GM12875 (cell line): Measurements from ENCODE around the gene RIPOR3.

Experiments
- H3K4me3 ChIP-seq: one replicate; pipeline ENCODE4 v1.5.1; 2011; ENCODE audit warnings: low read depth, low read length, control low read depth
- CTCF ChIP-seq: IDR thresholded peaks from 2 replicates; pipeline ENCODE4 v1.5.1; 2011; ENCODE audit warnings: low read depth, mild to moderate bottlenecking, control low read depth, inconsistent platforms, low read length, moderate library complexity, borderline replicate concordance; ENCODE audit not compliant: insufficient read depth

The RIPOR3 gene

DNA sequence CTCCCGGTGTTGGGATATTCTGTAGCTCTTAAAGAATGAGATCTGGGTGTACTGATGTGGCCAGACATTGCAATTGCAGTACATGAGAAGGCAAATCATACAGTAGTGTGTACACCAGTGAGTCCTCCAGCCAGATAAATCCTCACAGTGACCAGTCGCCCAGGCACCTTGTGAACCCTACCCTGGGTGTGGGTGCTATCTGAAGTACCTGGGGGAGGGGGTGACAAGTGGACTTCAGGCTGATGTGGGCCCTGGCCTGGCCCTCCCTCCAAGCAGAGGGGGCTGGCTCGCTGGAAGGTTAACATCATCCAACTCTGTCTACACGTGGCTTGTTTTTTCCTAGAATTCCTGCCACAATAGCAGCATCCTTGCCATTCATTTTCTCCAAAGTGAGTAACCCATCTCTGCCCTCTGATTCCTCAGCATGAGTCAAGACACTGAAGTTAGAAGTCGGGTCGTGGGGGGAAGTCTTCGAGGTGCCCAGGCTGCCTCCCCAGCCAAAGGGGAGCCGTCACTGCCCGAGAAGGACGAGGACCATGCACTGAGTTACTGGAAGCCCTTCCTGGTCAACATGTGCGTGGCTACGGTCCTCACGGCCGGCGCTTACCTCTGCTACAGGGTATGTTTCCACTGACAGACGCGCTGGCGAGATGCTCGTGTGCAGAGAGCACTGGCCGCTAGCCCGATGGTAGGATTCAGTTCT lies 110.3 kb downstream of the RIPOR3 start:
- TF ChIP-seq CTCF: no peak
- no peak overlapping the region for H3K4me3 ChIP-seq

GRCh38 chr20:50580016-50580747 lies 111.2 kb downstream of the RIPOR3 start:
- no peak overlapping the region for H3K4me3 ChIP-seq
- peak; percentile 83 for TF ChIP-seq CTCF

GRCh38 chr20:50579511-50579910 lies 111.8 kb downstream of the RIPOR3 start:
- no peak for TF ChIP-seq CTCF
- H3K4me3 ChIP-seq: no peak overlapping the region

GRCh38 chr20:50578778-50579165 lies 112.6 kb downstream of the RIPOR3 start:
- no peak overlapping the region for H3K4me3 ChIP-seq
- TF ChIP-seq CTCF: no peak

DNA sequence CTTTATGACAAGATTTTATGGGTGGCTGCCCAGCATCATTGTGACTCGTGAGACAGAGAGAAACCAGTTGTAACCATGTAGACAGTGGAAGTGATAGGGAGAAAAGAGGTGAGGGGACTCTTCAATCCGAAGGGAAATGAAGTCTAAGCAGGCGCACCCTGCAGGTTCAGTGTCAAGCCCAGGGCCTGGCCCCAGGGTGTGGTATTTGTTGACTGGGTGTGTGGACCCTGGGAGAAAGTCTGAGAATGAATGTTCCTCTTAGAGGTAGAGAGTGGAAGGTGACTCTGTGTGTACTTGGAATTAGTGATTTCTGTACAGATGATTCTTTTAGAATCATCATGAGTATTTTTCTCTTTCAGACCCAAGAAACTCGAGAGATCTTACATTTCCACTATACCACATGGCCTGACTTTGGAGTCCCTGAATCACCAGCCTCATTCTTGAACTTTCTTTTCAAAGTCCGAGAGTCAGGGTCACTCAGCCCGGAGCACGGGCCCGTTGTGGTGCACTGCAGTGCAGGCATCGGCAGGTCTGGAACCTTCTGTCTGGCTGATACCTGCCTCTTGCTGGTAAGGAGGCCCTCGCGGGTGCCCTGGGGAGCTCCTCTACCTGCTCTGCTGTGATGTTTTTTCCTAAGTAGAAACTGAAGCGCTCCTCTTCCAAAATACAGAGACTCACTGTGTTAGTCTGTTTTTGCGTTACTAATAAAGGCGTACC lies 113.1 kb downstream of the RIPOR3 start:
- TF ChIP-seq CTCF: no peak
- H3K4me3 ChIP-seq: no peak overlapping the region

DNA sequence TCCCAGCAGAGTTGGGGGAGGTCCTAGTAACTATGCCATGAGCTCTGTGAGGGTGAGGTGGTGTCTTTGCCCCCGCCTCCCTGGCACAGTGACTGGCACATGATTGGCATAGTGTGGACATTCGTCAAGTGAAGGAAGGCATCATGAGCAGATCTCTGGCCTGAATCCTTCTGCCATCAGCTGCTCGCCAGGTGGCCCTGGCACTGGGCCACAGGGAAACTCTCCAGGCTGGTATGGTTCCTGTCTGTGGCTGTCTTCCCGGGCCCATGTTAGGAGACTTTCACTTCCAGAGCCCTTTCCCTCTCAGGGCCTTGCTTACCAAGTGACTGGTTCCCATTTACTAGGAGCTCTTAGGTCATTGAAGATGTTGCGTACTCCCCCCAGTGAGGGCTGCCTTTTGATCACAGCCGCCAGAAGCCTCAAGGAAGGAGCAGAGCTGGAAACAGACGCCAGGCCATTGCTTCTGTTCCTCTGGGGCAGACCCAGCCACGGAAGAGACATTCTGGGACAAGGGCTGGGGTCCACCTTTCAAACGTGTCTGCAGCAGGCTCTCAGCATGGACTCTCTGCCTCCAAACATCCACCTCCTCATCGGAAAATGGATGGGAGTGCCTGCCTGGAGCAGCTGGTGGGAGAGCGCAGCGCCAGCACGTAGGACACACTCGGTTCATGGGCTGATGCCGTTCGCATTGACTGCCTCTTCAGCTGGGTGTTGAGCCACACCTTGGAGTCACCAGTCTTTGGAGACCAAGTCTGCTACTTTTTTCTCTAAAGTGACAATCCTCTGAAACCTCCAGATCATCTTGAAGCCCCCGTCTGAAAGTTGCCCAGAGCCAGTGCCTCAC lies 113.9 kb downstream of the RIPOR3 start:
- TF ChIP-seq CTCF: no peak
- H3K4me3 ChIP-seq: no peak overlapping the region
